Measurements from ENCODE around the gene MEPCE.
"Not testable (repeated sequence)": the region's sequence is repeated elsewhere in the genome, so short reads cannot be mapped to it uniquely, and the experiment has no call there.

MEPCE gene

GRCh38 chr7:100429637-100430492 lies at the start of gene MEPCE:
Gene MEPCE (plus strand): TSS chr7:100429831. CDS start chr7:100430019, 188 bp downstream.
- peak; percentile 48 for FAIRE-seq
- peak; percentile 79 for DNase-seq (ENCODE audit: insufficient read length, low spot score)

- DNase-seq (ENCODE audit: insufficient read length, low spot score), result no peak
- no peak for FAIRE-seq
These were observed 49.4 kb upstream of the MEPCE start for GRCh38 chr7:100380196-100380595.

GRCh38 chr7:100381531-100382233 lies 47.9 kb upstream of the MEPCE start:
- not testable (repeated sequence) for FAIRE-seq; DNase-seq (ENCODE audit: insufficient read length, low spot score)

DNA sequence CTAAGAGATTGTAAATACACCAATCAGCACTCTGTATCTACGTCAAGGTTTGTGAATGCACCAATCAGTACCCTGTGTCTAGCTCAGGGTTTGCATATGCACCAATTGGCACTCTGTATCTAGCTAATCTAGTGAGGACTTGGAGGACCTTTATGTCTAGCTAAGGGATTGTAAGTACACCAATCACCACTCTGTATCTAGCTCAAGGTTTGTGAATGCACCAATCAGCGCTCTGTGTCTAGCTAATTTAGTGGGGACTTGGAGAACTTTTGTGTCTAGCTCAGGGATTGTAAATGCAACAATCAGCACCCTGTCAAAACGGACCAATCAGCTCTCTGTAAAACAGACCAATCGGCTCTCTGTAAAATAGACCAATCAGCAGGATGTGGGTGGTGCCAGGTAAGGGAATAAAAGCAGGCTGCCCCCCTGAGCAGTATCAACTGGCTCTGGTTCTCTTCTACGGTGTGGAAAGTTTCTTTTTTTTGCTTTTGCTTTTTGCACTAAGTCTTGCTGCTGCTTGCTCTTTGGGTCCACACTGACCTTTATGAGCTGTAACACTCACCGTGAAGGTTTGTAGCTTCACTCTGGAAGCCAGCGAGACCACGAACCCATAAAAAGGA lies 47.3 kb upstream of the MEPCE start:
- not testable (repeated sequence) for DNase-seq (ENCODE audit: insufficient read length, low spot score); FAIRE-seq

DNA sequence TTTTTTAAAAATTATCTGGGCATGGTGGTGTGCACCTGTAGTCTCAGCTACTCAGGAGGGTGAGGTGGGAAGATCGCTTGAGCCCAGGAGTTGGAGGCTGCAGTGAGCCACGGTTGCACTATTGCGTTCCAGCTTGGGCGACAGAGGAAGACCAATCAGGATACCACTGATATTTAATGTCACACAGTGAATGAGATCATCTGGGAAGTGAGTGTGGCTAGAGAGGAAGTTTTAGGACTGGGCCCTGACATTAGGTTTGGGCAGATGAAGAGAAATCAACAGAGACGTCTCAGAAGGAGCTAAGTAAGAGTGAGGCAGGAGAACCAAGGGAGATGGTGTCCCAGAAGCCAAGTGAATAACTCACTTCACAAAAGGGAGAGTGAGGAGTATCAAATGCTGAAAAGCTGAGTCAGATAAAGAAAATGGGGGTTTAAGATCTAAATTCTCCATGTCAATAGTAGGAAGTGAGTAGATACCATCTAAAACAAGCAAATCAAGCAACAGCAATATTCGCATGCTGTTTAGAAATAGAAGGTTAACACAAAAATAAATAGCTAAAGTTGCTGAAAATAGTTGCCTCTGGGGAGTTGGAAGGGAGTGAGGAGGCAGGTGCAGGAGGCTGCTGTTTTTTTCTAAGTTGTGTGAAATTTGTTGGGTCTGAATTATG lies 44.9 kb upstream of the MEPCE start:
- FAIRE-seq, result no peak
- no peak for DNase-seq (ENCODE audit: insufficient read length, low spot score)

- FAIRE-seq (no peak), DNase-seq (ENCODE audit: insufficient read length, low spot score) (no peak)
These were observed 42.7 kb upstream of the MEPCE start for GRCh38 chr7:100386940-100387339.

DNA sequence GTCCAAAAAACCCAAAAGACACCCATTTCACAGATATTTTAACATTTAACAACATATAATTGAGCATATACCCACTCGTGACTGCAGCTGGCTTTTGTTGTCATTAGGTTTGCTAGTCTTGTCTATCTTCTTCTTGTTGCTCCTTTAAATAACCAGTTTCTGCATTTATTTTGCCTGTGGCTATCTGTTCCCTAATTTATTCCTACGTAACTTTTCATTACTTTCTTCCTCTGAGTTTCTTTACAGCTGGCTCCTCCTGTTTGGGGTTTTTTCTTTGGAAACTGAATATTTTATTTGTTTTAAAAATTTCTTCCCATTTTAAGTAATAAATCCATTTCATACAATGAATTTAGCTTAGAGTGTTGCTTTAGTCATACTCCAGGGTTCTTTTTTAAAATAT lies 41.9 kb upstream of the MEPCE start:
- no peak for FAIRE-seq

GRCh38 chr7:100389437-100390088 lies 40.1 kb upstream of the MEPCE start:
- FAIRE-seq (no peak), DNase-seq (ENCODE audit: insufficient read length, low spot score) (no peak)

More for the DNA sequence above, 41.9 kb upstream of the MEPCE start:
- DNase-seq (ENCODE audit: insufficient read length, low spot score), result no peak

- DNase-seq (ENCODE audit: insufficient read length, low spot score) (no peak), FAIRE-seq (no peak)
These were observed 39.2 kb upstream of the MEPCE start for GRCh38 chr7:100390286-100391009.

DNA sequence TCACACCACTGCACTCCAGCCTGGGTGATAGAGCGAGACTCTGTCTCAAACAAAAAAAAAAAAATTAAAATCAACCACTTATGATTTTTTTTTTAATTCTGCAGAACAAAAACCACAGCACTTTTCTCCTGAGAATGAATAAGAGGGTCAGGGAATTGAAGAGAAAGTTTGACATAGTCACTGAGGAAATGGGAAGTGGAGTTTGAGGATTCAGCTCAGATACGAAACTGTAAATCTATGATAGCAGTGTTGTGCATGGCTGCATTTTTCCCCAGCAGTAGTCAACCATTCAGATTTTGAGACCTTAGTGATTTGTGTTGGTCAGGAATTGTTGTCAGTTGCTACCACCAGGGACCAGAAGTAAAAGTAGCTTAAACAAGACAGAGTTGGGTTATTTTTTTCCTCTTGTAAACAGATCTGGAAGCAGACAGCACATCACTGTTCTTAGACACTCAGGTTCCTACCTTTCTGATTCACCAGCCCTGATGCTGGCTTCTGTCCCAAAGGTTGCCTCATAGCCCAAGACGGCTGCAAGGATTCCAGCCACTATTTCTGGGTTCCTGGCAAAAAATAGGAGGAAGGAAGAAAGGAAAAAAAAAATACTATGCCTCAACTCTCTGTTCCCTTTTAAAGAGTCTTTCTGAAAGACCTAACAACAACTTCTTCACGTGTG lies 36.3 kb upstream of the MEPCE start:
- DNase-seq (ENCODE audit: insufficient read length, low spot score) (no peak), FAIRE-seq (peak; percentile 77)

DNA sequence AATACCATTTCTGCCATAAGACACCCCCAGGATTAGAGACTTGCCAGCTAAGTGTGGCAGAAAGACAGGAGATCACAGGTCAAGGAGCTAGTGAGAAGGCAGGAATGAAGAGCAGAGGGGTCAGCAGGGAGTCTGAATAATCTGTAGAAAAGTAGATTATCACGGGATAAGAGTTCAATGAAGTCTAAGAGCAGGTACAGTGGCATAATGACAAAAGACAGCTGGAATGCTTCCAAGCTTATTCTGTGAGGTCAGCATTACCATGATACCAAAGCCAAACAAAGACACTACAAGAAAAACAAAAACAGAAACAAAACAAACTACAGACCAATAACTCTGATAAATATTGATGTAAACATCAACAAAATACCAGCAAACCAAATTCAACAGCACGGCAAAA lies 35.6 kb upstream of the MEPCE start:
- FAIRE-seq, result no peak
- no peak for DNase-seq (ENCODE audit: insufficient read length, low spot score)

- DNase-seq (ENCODE audit: insufficient read length, low spot score) (peak; percentile 44), FAIRE-seq (peak; percentile 97)
These were observed 33.1 kb upstream of the MEPCE start for GRCh38 chr7:100396421-100396982.

DNA sequence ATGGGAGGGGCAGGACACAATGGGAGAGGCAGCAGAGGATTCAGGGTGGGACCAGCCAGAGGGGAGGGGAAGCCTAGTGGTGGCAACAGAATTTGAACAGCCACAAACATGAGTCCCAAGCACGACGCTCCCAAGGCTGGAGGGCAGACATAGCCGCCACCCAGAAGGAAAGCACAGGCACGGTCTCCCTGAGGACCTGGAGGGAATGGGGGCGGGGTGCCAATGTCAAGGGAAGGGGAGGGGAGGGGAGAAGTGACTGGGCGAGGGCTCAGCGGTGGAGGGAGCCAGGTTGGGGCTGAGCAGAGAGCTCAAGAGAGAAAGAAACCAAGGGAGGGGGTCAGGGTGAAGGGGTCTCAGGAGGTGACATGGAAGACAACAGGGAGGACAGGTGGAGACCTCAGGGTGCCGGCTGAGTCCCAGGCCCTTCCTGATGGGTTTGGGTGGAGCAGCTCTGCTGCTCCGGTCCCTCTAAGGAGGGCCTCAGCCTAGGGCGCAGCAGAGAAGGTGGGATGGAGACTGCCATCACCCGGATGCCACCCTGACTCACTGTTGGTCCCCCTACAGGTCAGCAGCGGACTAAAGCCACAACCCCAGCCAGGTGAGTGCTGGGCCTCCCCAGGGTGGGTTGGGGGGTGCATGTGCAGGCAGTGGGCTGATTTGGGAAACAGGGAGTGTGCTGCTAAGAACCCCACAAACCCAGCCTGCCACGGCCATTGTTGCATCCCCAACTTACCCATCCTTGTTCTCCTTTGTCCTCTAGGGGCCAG lies 32.1 kb upstream of the MEPCE start:
- no peak for DNase-seq (ENCODE audit: insufficient read length, low spot score)
- peak; percentile 42 for FAIRE-seq

- FAIRE-seq (no peak), DNase-seq (ENCODE audit: insufficient read length, low spot score) (no peak)
These were observed 31.4 kb upstream of the MEPCE start for GRCh38 chr7:100398239-100398638.

DNA sequence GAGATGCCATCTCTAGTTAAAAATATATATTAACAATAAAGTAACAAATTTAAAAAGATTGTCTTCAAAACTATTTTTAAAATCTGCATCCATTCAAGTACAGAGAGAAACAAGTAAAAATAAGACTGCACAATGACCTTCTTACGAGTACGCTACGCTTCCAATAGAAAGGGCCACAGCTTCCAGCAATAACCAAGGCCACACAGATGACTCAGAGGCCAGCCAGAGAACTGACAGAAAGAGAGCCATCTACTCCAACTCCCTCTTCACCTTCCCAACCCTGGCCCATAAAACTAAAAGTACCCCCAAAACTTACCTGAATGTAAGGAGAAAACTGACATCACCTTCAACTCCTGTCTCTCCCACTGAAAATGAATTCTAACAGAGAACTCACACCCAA lies 29.6 kb upstream of the MEPCE start:
- no peak for FAIRE-seq

DNA sequence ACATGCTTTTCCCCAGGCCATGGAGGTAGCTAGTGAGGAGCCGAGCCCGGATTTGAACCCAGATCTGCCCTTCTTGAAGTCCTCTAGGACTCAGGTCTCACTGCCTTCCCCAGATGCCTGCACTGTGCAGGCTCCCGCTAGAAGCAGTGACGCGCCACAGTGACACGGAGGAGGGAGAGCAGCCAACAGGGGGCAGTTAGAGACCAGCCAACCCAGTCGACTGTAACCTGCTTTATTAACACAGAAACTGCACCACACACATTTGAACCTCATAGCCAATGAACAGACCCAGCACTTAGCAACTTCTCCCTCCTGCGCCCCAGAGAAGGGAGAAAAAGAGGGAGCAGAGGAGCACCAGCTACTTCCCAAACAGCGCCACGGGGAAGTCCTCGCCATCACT lies 29.0 kb upstream of the MEPCE start:
- FAIRE-seq (no peak), DNase-seq (ENCODE audit: insufficient read length, low spot score) (no peak)

More for the DNA sequence above, 29.6 kb upstream of the MEPCE start:
- DNase-seq (ENCODE audit: insufficient read length, low spot score), result no peak

- FAIRE-seq, result no peak
- DNase-seq (ENCODE audit: insufficient read length, low spot score), result no peak
These were observed 27.8 kb upstream of the MEPCE start for GRCh38 chr7:100401811-100402210.

DNA sequence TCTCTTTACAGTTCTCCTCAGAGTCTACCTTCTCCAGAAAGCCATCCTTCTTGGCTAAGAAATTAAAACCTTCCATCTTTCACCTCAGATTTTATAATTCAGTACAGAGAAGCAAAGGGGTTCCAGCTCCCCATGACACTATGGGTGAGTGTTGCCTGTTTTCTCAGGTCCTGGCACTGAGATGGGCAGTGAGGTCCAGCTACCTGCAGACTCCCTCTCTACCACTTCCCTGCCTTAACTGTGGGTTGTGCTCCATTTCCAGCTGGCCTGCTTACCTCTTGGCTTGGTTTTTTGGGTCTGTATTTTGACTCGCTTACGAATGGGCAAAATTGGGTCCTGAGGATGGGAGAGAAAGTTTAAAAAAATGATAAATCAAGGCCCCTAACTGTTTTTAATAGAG lies 27.4 kb upstream of the MEPCE start:
- FAIRE-seq, result no peak
- no peak for DNase-seq (ENCODE audit: insufficient read length, low spot score)

Data from GM19239 (cell line).